Right lobe of liver (tissue), 4 donors: Measurements from ENCODE around the gene STXBP6.

ENCODE experiments used
- POLR2A ChIP-seq: fragments of 450-650 bp; IDR thresholded peaks from one replicate; pipeline ENCODE4 v1.6.1; 2017; ENCODE audit warnings: antibody characterized with exemption, mild to moderate bottlenecking
- TF ChIP-seq, protein P1 (sequence below), 4 donors: fragments of 200-600 bp in 3 of 4; fragments of 450-650 bp in 1 of 4; IDR thresholded peaks; one replicate each; pipeline versions ENCODE4 v1.5.1 to v1.8.0; 2016 to 2022; ENCODE audit warnings: antibody characterized with exemption in 4 of 4, mild to moderate bottlenecking in 2 of 4
- donor health status: DM: no; HTN: no; CAD: no.
- donor health status: DM: no; HTN: no; CAD: no.
- donor health status: DM: no; HTN: yes; CAD: no.

DNA sequence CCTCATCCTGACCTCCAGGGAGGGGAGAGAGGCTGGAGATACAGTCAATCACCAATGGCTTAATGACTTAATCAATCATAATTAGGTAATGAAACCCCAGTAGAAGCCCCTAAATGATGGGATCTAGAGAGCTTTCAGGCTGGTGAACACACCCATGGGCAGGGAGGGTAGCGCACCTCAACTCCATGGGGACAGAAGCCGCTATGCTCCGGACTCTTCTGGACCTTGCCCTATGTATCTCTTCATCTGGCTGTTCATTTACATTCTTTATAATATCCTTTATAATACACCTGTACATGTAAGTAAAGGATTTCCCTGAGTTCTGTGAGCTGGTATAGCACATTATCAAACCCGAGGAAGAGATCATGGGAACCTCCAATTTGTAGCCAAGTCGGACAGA is 205.9 kb downstream of the STXBP6 start:
- TF ChIP-seq, protein P1, sequence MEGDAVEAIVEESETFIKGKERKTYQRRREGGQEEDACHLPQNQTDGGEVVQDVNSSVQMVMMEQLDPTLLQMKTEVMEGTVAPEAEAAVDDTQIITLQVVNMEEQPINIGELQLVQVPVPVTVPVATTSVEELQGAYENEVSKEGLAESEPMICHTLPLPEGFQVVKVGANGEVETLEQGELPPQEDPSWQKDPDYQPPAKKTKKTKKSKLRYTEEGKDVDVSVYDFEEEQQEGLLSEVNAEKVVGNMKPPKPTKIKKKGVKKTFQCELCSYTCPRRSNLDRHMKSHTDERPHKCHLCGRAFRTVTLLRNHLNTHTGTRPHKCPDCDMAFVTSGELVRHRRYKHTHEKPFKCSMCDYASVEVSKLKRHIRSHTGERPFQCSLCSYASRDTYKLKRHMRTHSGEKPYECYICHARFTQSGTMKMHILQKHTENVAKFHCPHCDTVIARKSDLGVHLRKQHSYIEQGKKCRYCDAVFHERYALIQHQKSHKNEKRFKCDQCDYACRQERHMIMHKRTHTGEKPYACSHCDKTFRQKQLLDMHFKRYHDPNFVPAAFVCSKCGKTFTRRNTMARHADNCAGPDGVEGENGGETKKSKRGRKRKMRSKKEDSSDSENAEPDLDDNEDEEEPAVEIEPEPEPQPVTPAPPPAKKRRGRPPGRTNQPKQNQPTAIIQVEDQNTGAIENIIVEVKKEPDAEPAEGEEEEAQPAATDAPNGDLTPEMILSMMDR (IDR thresholded peaks at IDR 0.05) = no peak
- TF ChIP-seq POLR2A = no peak
